ENCODE measurements around the gene INSM1.

Gene INSM1

GRCh38 chr20:20395087-20395486, 27.2 kb downstream of the INSM1 start:
- no peak for TF ChIP-seq CTCF (IDR thresholded peaks at IDR 0.05; ENCODE audit: extremely low read depth, missing control alignments)
- no peak for DNase-seq (ENCODE audit: low spot score)

GRCh38 chr20:20395903-20396568, 28.1 kb downstream of the INSM1 start:
- no peak for TF ChIP-seq CTCF (IDR thresholded peaks at IDR 0.05; ENCODE audit: extremely low read depth, missing control alignments)
- no peak for DNase-seq (ENCODE audit: low spot score)

GRCh38 chr20:20396794-20397193, 28.9 kb downstream of the INSM1 start:
- no peak for DNase-seq (ENCODE audit: low spot score)
- TF ChIP-seq CTCF (IDR thresholded peaks at IDR 0.05; ENCODE audit: extremely low read depth, missing control alignments): no peak

GRCh38 chr20:20398123-20398522, 30.2 kb downstream of the INSM1 start:
- no peak for DNase-seq (ENCODE audit: low spot score)
- no peak for TF ChIP-seq CTCF (IDR thresholded peaks at IDR 0.05; ENCODE audit: extremely low read depth, missing control alignments)

GRCh38 chr20:20399531-20400500, 31.9 kb downstream of the INSM1 start:
- no peak for DNase-seq (ENCODE audit: low spot score)
- no peak for TF ChIP-seq CTCF (IDR thresholded peaks at IDR 0.05; ENCODE audit: extremely low read depth, missing control alignments)

- TF ChIP-seq CTCF (IDR thresholded peaks at IDR 0.05; ENCODE audit: extremely low read depth, missing control alignments): no peak
- DNase-seq (ENCODE audit: low spot score): no peak
Measured at GRCh38 chr20:20401991-20402390, 34.1 kb downstream of the INSM1 start.

- no peak for DNase-seq (ENCODE audit: low spot score)
- TF ChIP-seq CTCF (IDR thresholded peaks at IDR 0.05; ENCODE audit: extremely low read depth, missing control alignments): no peak
Measured at GRCh38 chr20:20404633-20405032, 36.7 kb downstream of the INSM1 start.
